Measurements from ENCODE around the gene SATB2.

Gene SATB2

DNA sequence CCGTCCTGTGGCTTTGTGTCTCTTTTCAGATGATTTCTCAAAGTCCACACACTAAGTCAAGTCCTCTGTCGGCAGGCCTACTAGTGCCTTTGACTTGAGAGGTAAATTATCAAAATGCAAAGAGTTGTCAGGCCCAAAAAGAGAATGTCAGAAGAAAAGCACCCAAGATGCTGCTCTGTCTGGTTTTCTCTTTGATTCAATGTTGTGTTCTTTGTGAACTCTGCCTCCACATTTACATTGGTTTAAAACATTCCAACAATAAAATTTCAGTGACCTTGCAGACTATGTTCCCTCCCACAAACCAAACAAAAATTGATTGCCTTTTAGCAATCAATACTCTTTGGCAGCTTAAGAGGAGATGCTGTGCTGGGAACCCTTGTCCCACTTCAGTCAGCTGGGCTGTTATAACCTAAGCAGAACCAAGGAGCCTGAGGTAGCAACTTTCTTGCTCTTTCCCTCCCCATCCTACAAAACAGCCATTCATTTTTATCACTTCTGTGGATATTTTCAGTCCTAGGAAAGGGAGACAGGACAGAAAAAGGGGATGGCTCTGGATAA is 19.6 kb upstream of the SATB2 start:
- Histone ChIP-seq H3K9me3 (ENCODE audit: control insufficient read depth in 2 of 2, low read length in 2 of 2) (no peaks in the 10 kb centered on the region), H3K9ac (ENCODE audit: low read length in 2 of 2) (no peak overlapping the region), H3K4me1 (ENCODE audit: control insufficient read depth, insufficient read depth, low read length) (no peaks in the 10 kb centered on the region), H3K4me3 (ENCODE audit: low read length in 2 of 2) (no peak overlapping the region), H3K36me3 (ENCODE audit: control insufficient read depth in 2 of 2, insufficient read depth in 2 of 2, low read length in 2 of 2) (no peaks in the 10 kb centered on the region), H3K27me3 (ENCODE audit: control insufficient read depth in 1 of 2, insufficient read depth in 2 of 2, low read length in 2 of 2) (peaks cover 6 to 16% of the 10 kb centered on the region in 2 donors), H3K27ac (ENCODE audit: low read length) (no peak overlapping the region)

GRCh38 chr2:199471443-199472057 is 13.8 kb upstream of the SATB2 start:
- Histone ChIP-seq H3K27ac (ENCODE audit: low read length) (no peak overlapping the region), H3K27me3 (ENCODE audit: control insufficient read depth in 1 of 2, insufficient read depth in 2 of 2, low read length in 2 of 2) (peaks cover 61 to 68% of the 10 kb centered on the region in 2 donors), H3K36me3 (ENCODE audit: control insufficient read depth in 2 of 2, insufficient read depth in 2 of 2, low read length in 2 of 2) (no peaks in the 10 kb centered on the region), H3K4me3 (ENCODE audit: low read length in 2 of 2) (peak overlapping the region in 1 of 2 donors; percentile 15), H3K9ac (ENCODE audit: low read length in 2 of 2) (no peak overlapping the region), H3K9me3 (ENCODE audit: control insufficient read depth in 2 of 2, low read length in 2 of 2) (no peaks in the 10 kb centered on the region), H3K4me1 (ENCODE audit: control insufficient read depth, insufficient read depth, low read length) (peaks cover 15% of the 10 kb centered on the region)

GRCh38 chr2:199470672-199471442 is 13.1 kb upstream of the SATB2 start:
- H3K27me3 ChIP-seq (ENCODE audit: control insufficient read depth in 1 of 2, insufficient read depth in 2 of 2, low read length in 2 of 2), result peaks cover 68 to 74% of the 10 kb centered on the region in 2 donors
- H3K27ac ChIP-seq (ENCODE audit: low read length), result no peak overlapping the region
- peak overlapping the region in 1 of 2 donors; percentile 29 for H3K4me3 ChIP-seq (ENCODE audit: low read length in 2 of 2)
- H3K4me1 ChIP-seq (ENCODE audit: control insufficient read depth, insufficient read depth, low read length), result peaks cover 15% of the 10 kb centered on the region
- H3K36me3 ChIP-seq (ENCODE audit: control insufficient read depth in 2 of 2, insufficient read depth in 2 of 2, low read length in 2 of 2), result no peaks in the 10 kb centered on the region
- no peaks in the 10 kb centered on the region for H3K9me3 ChIP-seq (ENCODE audit: control insufficient read depth in 2 of 2, low read length in 2 of 2)
- H3K9ac ChIP-seq (ENCODE audit: low read length in 2 of 2), result no peak overlapping the region

- Histone ChIP-seq H3K4me3 (ENCODE audit: low read length in 2 of 2) (peak overlapping the region in 1 of 2 donors; percentile 29), H3K4me1 (ENCODE audit: control insufficient read depth, insufficient read depth, low read length) (peaks cover 15% of the 10 kb centered on the region), H3K9me3 (ENCODE audit: control insufficient read depth in 2 of 2, low read length in 2 of 2) (no peaks in the 10 kb centered on the region), H3K9ac (ENCODE audit: low read length in 2 of 2) (no peak overlapping the region), H3K27me3 (ENCODE audit: control insufficient read depth in 1 of 2, insufficient read depth in 2 of 2, low read length in 2 of 2) (peaks cover 74 to 76% of the 10 kb centered on the region in 2 donors), H3K36me3 (ENCODE audit: control insufficient read depth in 2 of 2, insufficient read depth in 2 of 2, low read length in 2 of 2) (no peaks in the 10 kb centered on the region), H3K27ac (ENCODE audit: low read length) (no peak overlapping the region)
Observed at GRCh38 chr2:199470361-199470671, 12.6 kb upstream of the SATB2 start.

- Histone ChIP-seq H3K4me1 (ENCODE audit: control insufficient read depth, insufficient read depth, low read length) (peaks cover 15% of the 10 kb centered on the region), H3K27me3 (ENCODE audit: control insufficient read depth in 1 of 2, insufficient read depth in 2 of 2, low read length in 2 of 2) (peaks cover 79% of the 10 kb centered on the region in 2 donors), H3K9ac (ENCODE audit: low read length in 2 of 2) (no peak overlapping the region), H3K36me3 (ENCODE audit: control insufficient read depth in 2 of 2, insufficient read depth in 2 of 2, low read length in 2 of 2) (no peaks in the 10 kb centered on the region), H3K9me3 (ENCODE audit: control insufficient read depth in 2 of 2, low read length in 2 of 2) (no peaks in the 10 kb centered on the region), H3K4me3 (ENCODE audit: low read length in 2 of 2) (peak overlapping the region in 1 of 2 donors; percentile 3), H3K27ac (ENCODE audit: low read length) (no peak overlapping the region)
Observed at GRCh38 chr2:199469514-199470360, 12.0 kb upstream of the SATB2 start.

DNA sequence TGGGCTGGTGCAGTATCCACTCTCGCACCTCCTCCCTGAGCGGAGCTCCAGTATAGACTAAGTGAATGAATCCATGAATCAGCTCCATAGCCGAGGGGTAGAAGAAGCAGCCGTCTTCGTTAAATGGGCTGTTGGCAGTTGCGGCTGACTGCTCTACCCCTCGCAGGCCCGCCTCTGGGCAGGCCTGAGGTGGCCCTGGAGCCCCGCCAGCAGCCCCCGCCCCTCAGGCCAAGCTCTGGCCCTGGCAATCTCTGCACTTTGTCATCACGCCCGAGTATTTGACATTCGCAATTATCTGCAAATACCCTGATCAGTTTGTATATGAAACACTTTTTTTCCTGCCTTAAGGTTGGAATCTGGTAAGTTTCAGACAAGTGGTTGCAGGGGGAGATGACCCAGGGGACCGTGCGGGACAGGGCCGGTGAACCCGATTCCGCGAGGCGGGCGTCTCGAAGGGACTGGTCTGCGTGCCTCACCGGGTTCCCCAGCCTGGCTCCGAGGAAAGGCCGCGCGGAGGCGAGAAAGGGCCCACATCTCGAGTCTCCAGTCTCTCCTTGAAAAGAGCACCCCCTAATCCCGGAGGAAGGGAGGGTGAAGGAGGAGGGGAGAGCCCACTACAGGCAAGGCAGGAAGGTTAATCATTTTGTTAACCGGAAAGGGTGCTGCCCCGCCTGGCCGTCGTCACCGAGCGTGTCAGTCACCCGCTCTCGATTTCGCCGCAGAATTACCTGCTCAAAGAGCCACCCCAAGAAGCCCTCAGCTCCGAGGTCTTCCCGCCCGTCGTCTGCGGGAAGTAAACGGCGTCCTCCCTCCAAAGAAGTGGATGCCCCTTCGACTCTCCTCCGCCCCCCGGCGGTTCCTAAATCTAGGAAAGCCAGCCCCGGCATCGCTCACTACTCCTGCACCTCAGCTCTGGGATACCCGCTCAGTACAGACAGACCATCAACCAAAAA is 11.1 kb upstream of the SATB2 start:
- Histone ChIP-seq H3K27ac (ENCODE audit: low read length) (no peak overlapping the region), H3K4me1 (ENCODE audit: control insufficient read depth, insufficient read depth, low read length) (peaks cover 23% of the 10 kb centered on the region), H3K36me3 (ENCODE audit: control insufficient read depth in 2 of 2, insufficient read depth in 2 of 2, low read length in 2 of 2) (no peaks in the 10 kb centered on the region), H3K9ac (ENCODE audit: low read length in 2 of 2) (no peak overlapping the region), H3K27me3 (ENCODE audit: control insufficient read depth in 1 of 2, insufficient read depth in 2 of 2, low read length in 2 of 2) (peaks cover 82 to 88% of the 10 kb centered on the region in 2 donors), H3K4me3 (ENCODE audit: low read length in 2 of 2) (peak overlapping the region in 1 of 2 donors; percentile 44), H3K9me3 (ENCODE audit: control insufficient read depth in 2 of 2, low read length in 2 of 2) (no peaks in the 10 kb centered on the region)

DNA sequence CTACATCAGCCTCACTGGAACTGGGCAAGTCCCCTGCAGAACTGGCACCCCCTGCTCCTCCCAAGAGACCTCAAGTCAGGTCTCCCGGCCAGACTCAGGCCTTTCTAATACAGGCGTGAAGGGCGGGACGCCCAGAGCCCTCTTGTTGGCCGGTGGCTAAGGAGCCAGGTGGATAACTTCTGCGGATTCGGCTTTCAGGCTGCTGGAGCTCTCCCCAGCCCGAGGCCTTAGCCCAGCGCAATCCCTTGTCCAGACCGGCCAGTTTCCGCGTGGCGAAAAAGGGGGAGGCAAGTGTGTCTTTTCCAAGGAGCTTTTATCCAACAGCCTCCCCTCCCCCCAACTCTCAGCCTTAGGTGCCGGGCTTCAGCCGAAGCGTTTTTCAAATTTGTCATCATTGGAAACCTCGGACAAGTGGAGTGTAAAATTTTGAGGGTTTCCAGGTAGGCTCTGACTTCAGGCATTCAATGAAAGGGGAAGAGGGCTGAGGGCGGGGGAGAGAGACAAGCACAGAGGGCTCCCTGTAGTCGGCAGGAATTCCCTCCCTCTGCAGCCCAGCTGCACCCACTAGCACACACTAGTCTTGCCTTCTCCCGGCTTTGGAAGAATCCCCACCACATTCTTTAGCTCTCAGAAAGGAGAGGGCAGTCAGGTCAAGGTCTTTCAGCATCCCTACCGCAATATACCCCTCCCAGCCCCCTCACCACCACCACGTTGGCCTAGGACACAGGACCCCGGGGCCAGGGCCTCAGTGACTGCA is 9.5 kb upstream of the SATB2 start:
- Histone ChIP-seq H3K36me3 (ENCODE audit: control insufficient read depth in 2 of 2, insufficient read depth in 2 of 2, low read length in 2 of 2) (no peaks in the 10 kb centered on the region), H3K4me1 (ENCODE audit: control insufficient read depth, insufficient read depth, low read length) (peaks cover 38% of the 10 kb centered on the region), H3K4me3 (ENCODE audit: low read length in 2 of 2) (no peak overlapping the region), H3K9ac (ENCODE audit: low read length in 2 of 2) (no peak overlapping the region), H3K27ac (ENCODE audit: low read length) (no peak overlapping the region), H3K9me3 (ENCODE audit: control insufficient read depth in 2 of 2, low read length in 2 of 2) (no peaks in the 10 kb centered on the region), H3K27me3 (ENCODE audit: control insufficient read depth in 1 of 2, insufficient read depth in 2 of 2, low read length in 2 of 2) (peaks cover 91 to 98% of the 10 kb centered on the region in 2 donors)

DNA sequence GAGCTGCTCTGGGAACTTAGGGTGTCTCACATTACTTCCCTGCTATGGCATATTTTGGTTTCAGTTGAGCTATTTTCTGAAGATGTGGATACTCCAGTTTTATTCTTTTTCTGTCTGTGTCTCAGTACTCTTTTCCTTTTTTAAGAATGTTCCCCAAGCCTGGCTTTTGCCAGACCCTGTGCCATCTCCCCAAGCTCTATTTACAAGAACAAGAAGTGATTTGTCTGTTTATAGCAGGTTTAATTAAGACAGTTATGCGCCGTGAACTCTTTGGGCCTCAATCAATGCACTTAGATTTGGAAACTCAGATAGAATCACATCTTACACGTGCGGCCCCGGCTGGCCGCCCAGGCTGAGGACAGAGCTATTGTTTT is 8.9 kb upstream of the SATB2 start:
- H3K9ac ChIP-seq (ENCODE audit: low read length in 2 of 2), result no peak overlapping the region

DNA sequence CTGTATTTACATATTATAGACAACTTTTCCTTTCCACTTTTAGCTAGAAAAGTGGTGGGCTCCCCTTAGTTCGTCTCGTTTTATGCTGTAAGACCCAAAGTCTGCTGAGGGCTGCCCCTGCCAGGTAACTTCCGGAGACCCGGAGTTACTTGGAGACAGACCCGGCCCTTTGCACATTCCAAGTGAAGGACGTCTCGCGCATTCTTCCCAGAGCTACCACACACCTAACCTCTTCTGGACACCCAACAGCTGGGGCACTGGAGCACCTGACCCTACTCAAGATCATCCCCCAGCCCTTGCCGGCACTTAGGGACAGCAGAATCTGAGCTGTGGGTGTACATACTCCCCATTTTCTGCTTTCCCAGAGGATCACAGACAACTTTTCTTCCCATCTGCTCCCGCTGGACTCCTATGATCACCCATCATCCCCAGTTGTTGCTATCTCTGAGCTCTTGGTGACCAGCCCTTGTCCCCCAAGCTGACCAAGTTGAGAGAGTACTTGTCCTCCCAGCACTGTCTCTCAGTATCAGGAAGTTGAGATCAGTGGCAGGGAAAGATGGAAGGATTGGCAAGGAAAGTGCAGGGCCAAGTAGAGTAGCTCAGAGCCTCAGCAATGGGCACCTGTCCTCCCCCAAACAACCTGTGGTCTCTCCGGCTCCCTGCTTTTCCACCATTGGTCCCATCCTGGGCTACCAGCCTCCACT is 8.4 kb upstream of the SATB2 start:
- Histone ChIP-seq H3K27me3 (ENCODE audit: control insufficient read depth in 1 of 2, insufficient read depth in 2 of 2, low read length in 2 of 2) (peaks cover 91 to 100% of the 10 kb centered on the region in 2 donors), H3K27ac (ENCODE audit: low read length) (no peak overlapping the region), H3K9me3 (ENCODE audit: control insufficient read depth in 2 of 2, low read length in 2 of 2) (no peaks in the 10 kb centered on the region), H3K4me1 (ENCODE audit: control insufficient read depth, insufficient read depth, low read length) (peaks cover 36% of the 10 kb centered on the region), H3K4me3 (ENCODE audit: low read length in 2 of 2) (no peak overlapping the region), H3K9ac (ENCODE audit: low read length in 2 of 2) (no peak overlapping the region), H3K36me3 (ENCODE audit: control insufficient read depth in 2 of 2, insufficient read depth in 2 of 2, low read length in 2 of 2) (no peaks in the 10 kb centered on the region)

More for the DNA sequence above, 8.9 kb upstream of the SATB2 start:
- H3K27me3 ChIP-seq (ENCODE audit: control insufficient read depth in 1 of 2, insufficient read depth in 2 of 2, low read length in 2 of 2), result peaks cover 92 to 100% of the 10 kb centered on the region in 2 donors
- H3K9me3 ChIP-seq (ENCODE audit: control insufficient read depth in 2 of 2, low read length in 2 of 2), result no peaks in the 10 kb centered on the region
- H3K4me3 ChIP-seq (ENCODE audit: low read length in 2 of 2), result no peak overlapping the region
- H3K36me3 ChIP-seq (ENCODE audit: control insufficient read depth in 2 of 2, insufficient read depth in 2 of 2, low read length in 2 of 2), result no peaks in the 10 kb centered on the region
- peaks cover 38% of the 10 kb centered on the region for H3K4me1 ChIP-seq (ENCODE audit: control insufficient read depth, insufficient read depth, low read length)
- no peak overlapping the region for H3K27ac ChIP-seq (ENCODE audit: low read length)
